ENCODE measurements around the gene LRRK1.
A peak's percentile ranks its signal among the peaks of the same experiment; 100 is the strongest.

LRRK1 gene

DNA sequence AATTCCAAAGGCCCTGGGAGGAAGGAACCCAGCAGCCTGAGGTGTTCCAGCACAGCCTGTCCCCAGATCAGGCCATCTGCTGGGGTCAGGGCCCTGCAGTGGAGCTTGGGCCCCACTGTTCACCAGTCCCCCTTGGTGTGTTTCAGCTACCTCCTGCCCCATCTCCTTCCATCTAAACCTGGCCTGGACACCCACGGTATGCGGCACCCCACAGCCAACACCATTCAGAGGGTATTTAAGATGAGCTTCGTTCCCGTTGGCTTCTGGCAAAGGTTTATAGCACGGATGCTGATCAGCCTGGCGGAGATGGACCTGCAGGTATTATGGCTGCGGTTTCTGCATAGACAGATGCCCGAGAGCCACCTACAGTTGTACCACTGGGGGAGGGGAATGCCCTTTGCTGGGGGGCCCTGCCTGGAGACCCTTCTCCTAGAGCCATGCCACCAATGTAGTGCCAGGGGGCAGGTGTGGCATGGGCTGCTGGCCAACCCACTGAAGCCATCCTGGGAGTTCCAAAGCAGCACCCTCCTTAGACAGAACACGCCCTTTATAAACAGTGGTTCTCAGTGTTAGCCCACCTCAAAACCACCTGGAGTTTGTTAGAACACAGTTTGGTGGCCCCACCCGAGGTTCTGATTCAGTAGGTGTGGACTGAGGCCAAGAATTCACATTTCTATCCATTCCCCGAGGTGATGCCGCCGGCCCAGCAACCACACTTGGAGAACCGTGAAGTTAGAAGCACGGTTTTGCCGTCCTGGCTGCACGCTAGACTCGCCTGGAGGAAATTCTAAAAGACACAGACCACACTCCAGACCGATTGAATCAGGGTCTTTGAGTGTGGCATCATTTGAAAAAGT lies 126.9 kb downstream of the LRRK1 start:
- no peak for DNase-seq

DNA sequence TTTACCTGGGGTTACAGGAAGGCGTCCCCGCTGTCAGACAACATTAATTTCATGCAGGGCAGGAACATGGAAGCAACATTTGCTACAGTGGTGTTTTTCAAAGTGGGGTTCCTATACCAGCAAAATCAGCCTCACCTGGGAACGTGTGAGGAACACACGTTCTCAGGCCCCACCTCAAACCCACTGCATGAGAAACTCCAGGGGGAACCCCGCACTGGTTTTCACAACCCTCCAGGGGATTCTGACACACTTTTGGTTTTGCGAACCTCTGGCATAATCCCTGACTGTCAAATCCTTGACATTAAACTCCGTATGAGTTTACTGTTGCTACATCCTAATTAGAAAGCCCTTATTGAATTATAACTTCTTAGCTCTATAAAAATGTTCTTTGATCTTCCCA lies 127.7 kb downstream of the LRRK1 start:
- DNase-seq = no peak

DNA sequence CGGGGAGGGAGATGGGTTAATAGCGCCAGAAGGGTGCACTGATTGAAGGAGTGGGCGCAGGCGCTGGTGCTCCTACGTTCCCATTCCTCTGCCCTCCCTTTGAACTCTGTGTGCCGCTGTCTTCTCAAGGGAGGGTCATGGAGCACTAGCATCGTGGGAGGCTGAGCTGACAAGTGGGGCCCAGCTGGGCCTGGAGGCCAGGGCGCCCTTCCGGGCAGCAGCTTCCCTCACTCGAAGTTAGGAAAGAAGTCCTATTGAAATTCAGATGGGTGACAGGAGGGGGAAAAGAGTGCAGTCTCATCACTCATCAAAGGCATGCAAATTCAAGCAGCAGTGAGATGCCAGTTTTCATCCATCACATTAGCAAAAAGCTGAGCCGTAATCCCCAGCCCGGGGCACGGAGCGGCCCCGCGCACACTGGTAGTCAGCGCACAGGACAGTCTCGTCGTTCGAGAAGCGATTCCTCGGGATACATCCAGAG lies 128.2 kb downstream of the LRRK1 start:
- no peak for DNase-seq

DNA sequence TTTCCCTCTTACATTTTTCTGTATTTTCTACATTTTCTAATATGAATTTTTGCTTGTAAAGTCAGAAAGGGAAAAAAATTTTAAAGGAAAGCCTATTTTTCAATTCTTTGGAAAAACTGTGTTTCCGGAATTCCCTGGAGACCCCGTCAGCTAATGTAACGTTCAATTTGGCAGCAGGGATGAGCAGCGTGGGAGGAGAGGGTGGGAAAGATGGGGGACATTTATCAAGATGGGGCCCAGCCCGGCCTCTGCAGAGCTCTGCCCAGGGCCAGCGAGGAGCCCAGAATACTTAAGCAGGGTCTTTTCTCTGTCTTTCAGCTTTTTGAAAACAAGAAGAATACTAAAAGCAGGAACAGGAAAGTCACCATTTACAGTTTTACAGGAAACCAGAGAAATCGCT lies 129.0 kb downstream of the LRRK1 start:
- no peak for DNase-seq

DNA sequence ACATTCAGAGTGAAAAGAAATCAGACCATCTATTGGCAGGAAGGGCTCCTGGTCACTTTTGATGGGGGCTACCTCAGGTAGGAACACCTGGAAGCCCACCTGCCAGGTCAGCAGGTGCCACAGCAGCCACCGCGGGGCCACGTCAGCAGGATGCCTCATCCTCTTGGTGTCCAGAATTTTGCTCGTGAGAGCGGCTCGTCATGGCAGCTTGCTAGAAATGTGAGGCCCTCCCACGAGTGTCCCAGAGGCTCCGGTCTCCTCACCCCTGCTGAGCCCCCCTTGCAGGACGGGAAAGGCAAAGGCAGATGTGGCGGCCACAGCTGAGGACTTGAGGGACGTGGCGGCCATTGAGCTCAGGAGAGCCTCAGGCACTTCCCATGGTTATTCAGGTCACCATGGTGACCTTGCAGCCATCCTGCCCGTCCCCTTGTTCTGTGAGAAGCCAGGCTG lies 129.4 kb downstream of the LRRK1 start:
- DNase-seq = no peak

DNA sequence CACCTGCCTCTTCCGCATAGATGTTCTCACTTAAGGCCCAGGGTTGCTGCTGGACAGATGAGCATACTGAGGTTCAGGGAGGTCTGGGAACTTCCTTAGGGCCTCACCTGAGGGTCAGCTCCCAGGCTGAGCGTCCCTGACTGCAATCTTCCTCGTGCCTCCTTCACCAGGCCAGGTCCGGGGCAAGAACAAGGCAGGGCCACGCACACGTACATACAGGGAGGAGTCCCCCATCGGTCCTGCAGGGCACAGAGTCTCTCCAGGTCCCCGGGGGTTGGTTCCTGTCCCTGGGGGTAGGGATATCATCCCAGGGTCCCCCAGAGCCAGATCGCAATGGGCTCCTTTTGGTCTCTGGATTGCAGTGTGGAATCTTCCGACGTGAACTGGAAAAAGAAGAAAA lies 130.1 kb downstream of the LRRK1 start:
- DNase-seq = no peak

DNA sequence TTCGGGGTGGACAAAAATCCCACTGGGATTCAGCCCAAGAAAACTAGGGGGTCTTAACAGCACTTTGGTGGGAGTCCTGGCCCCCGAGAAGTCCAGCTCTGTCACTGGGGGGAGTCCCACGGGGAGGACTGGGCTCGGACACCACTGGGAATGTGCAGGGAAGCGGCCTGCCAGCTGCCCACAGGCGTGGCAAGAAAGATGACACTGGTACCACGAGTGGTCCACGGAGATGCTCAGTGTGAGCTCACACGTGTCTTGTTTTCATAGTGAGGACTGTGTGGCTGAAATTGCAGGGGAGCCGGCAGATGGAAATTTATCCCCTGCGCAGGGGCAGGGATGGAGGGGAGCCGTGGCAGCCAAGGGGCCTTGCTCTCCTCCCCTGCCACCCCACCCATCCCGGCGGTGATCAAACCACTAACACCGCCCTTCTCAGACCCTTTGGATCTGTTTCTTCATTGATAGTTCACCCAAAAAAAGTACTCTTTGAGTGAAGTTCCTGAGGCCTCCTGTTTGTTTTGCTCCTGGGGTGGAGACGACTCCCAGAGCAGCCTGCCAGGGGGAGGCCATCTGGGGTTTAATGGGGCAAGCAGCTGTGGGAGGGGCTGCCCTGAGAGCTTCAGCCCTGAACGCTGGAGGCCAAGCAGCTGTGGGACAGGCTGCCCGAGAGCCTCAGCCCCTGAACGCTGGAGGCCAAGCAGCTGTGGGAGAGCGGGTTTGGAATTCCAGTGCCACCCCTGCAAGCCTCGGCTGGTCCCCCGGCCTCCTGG lies 130.9 kb downstream of the LRRK1 start:
- DNase-seq = no peak

DNA sequence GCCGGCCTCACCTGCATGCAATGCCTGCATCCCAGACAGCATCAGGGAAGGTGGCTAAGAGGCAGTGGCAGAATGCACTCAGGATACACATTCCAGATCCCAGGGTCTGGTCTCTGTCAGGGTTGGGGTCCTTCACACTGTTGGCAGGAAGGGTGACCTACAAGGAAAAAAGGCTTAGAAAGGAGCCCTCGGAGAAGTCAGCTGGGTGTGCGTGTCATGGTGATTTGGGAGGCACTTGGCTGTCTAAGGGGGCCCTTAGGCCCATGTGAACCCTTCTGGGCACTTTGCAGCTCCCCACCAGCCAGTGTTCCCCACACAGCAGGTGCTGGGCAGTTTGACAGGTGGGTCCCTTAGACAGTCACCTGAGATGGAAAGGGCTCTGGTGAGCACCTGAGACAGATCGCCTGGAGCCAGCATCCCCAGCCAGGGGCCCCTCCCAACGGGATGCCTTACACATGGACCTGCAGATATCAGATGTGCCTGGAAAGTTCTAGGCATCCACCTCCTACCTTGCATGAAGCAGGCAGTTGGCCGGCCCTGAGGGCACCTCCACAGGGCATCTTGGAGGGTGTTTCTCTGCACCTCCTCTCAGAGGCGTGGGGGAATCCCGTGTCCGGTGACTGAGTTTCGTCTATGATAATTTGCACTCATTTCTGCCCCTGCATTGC lies 131.6 kb downstream of the LRRK1 start:
- no peak for DNase-seq

DNA sequence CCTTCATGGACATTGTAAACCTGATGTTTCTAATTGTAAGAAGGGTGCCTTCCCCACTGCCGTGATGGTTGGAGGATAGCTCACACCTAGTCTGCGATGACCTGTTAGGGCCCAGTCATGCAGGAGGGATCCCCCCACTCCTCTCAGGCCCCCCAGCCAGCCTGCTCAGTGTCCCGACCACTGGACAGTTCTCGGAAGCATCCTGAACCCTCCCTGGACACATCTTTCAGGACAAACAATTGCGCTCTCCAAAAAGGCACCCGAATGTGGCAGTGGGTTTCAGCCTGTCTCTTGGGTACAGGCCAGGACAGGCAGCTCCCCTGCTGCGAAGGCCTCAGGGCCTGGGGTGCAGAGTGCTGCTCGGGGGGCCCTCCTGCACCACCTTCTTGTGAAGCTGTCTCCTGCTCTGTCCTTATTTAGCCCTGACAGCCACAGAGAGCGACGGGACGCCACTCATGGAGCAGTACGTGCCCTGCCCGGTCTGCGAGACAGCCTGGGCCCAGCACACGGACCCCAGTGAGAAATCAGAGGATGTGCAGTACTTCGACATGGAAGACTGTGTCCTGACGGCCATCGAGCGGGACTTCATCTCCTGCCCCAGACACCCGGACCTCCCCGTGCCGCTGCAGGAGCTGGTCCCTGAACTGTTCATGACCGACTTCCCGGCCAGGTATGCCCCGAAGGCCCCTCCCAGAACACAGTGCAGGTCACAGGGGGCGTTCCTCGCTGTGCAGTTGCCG lies 132.3 kb downstream of the LRRK1 start:
- no peak for DNase-seq

DNA sequence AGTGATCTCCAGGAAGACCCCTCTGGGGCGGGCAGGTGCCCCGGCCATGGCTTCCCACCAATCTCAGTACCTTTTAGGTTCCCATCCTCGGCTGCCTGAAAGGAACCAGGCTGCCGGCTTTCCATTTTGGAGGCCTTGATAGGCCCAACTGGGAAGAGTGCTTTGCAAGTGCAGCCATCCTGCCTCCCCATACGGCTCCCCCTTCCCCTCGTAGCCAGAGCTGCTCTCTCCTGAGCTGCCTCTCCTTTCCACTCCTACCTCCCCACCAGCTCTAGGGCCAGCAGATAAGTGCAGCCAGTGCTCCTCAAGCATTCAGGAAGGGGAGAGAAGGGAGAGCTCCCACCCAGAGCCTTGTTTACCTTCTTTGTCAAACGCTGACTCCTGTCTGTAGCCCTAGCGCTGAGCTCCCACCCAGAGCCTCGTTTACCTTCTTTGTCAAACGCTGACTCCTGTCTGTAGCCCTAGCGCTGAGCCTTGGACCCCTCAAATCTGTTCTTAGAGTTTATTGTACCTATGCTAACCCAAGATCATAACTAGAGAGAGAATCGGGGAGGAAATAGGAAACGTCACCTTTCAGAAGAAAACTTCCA lies 133.0 kb downstream of the LRRK1 start:
- DNase-seq = no peak

DNA sequence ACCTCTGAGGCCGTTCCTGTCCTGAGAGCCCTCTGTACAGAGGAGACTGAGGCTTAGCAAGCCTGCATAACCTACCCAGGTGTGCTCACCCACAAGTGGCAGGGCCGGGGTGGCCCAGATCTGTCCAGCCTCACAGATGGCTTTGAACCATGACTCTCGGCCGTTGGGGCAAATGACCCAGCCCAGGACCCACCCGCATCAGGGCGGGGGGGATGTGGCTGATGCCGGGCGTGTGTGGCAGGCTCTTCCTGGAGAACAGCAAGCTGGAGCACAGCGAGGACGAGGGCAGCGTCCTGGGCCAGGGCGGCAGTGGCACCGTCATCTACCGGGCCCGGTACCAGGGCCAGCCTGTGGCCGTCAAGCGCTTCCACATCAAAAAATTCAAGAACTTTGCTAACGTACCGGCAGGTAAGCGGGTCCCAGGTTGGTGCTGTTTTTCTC lies 133.5 kb downstream of the LRRK1 start:
- no peak for DNase-seq

DNA sequence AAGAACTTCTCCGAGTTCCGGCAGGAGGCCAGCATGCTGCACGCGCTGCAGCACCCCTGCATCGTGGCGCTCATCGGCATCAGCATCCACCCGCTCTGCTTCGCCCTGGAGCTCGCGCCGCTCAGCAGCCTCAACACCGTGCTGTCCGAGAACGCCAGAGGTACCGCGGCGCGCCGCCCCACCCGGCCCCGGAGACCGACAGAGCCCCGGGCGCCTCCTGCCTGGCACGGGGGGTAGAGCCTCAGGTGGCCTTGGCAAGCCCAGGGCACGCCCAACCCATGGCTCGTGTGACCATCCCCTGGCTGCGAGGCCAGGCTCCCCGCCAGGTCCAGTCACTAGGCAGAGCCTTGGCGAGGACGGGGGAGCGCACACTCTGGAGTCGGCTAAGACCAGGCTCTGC lies 134.1 kb downstream of the LRRK1 start:
- DNase-seq = no peak

DNA sequence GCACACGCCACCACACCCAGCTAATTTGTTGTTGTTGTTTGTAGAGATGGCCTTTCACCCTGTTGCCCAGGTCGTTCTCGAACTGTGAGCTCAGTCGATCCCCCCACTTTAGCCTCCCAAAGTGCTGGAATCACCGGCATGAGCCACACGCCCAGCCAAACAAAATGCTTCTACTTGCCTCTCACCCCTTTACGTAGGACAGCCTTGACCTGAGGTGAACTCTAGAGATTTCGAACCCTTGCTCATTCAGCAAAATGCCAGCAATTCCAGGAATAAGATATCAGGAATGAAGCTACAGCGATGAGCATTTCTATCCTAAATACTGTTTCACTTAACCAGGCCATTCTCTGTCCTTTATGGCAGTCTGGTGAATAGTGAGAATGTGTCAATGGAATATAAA lies 135.0 kb downstream of the LRRK1 start:
- no peak for DNase-seq

DNA sequence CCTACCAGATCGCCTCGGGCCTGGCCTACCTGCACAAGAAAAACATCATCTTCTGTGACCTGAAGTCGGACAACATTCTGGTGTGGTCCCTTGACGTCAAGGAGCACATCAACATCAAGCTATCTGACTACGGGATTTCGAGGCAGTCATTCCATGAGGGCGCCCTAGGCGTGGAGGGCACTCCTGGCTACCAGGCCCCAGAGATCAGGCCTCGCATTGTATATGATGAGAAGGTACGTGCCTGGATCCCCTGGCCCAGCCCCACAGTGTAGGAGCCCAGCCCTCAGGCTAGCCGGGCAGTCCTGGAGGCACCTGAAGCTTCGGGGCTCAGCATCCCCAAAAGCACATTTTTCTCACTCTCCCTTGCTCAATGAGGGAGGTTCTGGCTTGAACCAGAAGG lies 135.8 kb downstream of the LRRK1 start:
- DNase-seq = no peak

DNA sequence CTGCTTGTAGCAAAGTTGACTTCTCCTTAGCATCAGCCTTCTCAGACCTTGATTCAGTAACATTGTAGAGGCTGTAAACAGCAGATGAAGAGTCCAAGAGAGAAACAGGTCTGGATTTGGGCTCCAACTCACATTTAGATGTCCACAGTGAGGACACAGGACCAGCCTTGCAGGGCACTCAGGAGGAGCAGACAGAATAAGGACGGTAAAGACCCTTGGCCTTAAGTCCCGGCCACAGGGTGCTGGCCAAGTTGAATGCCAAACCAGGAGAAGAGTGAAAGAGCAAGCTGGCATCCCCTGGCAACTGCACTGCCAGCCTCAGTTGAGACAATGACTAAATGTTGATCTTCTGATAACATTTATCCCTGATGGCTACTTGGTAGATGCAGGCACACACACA lies 136.3 kb downstream of the LRRK1 start:
- DNase-seq = no peak

DNA sequence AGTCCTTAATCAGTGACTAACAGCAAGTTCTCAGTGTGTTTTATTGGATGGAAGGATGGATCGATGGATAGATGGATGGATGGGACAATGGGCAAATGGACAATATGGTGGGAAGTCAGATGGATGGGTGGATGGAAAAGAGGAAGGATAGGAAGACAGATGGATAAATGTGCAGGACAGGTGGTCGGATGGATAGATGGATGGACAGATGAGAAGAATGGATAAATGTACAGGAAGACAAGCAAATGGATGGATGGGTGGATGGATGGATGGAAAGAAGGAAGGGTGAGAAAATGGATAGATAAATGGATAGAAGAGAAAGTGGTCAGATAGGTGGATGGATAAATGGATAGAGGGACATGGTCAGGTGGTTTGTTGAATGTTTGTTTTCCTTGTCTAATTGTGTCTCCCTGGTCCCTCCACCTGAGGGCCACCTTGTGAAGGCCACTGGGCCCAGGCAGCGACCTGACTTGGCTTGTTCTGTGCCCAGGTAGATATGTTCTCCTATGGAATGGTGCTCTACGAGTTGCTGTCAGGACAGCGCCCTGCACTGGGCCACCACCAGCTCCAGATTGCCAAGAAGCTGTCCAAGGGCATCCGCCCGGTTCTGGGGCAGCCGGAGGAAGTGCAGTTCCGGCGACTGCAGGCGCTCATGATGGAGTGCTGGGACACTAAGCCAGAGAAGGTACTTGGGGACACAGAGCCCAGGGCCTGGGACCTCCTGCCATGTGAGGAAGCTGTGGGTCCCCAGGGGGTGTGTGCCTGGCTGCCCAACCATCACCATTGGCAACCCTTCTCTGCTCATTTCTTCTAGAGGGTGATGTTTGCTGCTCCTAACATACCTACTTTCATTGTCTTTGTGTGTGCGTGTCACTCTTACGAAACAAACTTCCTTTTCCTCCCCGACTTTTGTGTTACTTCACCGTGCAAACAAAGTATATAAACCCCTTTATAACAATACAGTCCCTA lies 137.5 kb downstream of the LRRK1 start:
- no peak for DNase-seq

DNA sequence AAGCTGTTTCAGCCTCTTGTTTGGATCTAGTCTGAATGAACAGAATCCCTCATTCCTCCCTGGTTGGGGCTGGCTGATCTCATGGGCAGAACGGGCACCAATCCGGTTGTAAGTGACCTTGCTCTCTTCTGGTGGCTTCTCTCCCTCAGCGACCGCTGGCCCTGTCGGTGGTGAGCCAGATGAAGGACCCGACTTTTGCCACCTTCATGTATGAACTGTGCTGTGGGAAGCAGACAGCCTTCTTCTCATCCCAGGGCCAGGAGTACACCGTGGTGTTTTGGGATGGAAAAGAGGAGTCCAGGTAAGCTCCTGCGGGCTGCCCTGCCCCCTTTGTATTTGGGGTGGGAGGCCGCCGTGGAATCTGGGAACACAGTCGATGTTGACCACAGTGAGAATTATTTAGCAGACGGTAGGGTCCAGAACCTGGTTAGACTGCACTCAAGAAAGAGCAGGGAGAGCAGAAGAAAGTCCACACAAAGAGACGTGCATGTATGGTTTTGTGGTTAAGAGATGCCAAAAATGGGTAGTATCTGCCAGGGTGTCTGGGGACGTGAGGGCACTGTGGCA lies 138.8 kb downstream of the LRRK1 start:
- no peak for DNase-seq

DNA sequence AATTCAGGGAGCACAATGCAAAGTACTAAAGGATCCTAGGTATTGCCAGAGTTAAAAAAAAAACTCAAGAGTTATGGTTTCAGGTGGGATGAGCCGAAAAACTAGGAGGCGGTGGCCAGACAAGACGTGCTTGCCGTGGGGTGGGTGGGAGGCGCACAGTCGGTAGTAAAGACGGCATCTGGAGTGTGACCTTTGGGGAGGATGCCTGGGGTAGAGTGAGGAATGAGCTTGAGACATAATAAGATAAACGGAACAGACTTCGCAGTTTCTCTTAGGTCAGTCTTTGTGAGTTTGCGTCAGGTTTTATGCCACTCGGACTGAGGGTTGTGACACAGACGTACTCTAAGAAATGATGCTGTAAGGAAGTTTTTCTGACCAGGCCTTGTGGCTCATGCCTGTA lies 139.6 kb downstream of the LRRK1 start:
- no peak for DNase-seq

DNA sequence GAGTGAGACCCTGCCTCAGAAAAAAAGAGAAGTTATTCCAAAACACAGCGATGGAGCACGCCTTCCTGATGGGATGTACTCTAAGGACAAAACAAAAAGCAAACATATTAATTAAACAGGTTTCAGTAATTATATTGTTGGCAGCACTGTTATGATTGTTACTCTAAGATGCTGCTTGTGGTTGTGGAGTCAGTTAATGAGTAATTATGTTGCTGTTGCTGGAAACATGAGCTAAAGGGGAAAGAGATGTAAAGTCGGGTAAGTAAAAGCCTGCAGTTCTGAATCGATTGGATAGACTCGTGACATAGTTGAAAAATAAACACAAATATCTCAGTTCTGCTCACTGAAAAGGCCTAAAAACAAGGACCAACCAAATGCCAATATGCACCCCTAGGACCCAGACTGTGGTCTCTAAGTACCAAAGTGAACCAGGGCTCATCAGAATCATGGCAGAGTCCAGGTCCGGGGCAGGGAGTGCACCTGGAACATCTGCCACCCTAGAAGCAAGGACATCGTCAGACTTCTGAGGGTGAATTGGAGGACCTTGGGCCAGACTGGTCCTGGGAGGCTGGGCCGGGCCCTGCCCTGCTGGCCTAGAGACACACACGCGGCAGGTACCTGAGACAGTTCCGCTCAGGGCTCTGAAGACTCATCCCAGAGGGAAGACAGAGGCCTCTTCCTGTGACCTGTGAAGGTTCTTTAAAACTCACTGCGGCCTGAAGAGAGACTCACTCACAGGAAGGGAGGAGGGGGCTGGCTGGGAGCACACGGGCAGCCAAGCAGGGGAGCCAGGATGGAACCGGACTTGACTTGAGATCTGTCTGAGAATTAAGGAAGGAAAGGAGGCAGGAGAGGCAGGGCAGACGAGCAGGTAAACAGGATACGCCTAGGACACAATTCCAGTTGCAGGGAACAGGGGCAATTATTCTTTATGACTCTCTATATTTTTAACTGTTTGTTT lies 140.5 kb downstream of the LRRK1 start:
- DNase-seq = peak; percentile 22

Measured in activated CD4-positive, alpha-beta T cell treated with anti-CD3 and anti-CD28 coated beads, Interleukin-2, amount 50 U/mL, for 16 hours (primary cell).